Body of pancreas (tissue), 4 donors: ENCODE results near the gene OSER1. TPM values are rescaled to one million over a fixed set of nuclear protein-coding genes. Genes with fewer than 3 reads are reported as not detected.

ENCODE experiments used
- ATAC-seq: fragments of 150-250 bp; one replicate; pipeline ENCODE4 v1.9.1; 2016
- DNase-seq, 4 donors: peaks; one replicate each; pipeline ENCODE4 v3.0.0-alpha.2; 2019
- H3K27ac ChIP-seq, 4 donors: fragments of 200-600 bp; sonication (generic); 1 replicate in 3 of 4; 2 replicates in 1 of 4; pipeline versions ENCODE4 v1.5.1 to v1.6.1; 2016 to 2019; ENCODE audit warnings: mild to moderate bottlenecking in 1 of 4, mixed read lengths in 1 of 4, moderate library complexity in 1 of 4
- H3K27me3 ChIP-seq, 2 donors: fragments of 200-600 bp; sonication (generic); one replicate each; pipeline ENCODE4 v1.6.0; 2016; ENCODE audit warnings: mild to moderate bottlenecking in 1 of 2
- H3K36me3 ChIP-seq, 2 donors: fragments of 200-600 bp; sonication (generic); replicated peaks in 1 of 2; 2 replicates each; pipeline ENCODE4 v1.5.1; 2016; ENCODE audit warnings: low read depth in 2 of 2; ENCODE audit not compliant: insufficient read depth in 1 of 2
- H3K4me1 ChIP-seq: fragments of 200-600 bp; sonication (generic); one replicate; pipeline ENCODE4 v1.6.0; 2016
- H3K4me3 ChIP-seq, 2 donors: fragments of 200-600 bp; sonication (generic); 1 replicate in 1 of 2; 2 replicates in 1 of 2; pipeline ENCODE4 v1.5.1; 2016 to 2019
- H3K9me3 ChIP-seq, 3 donors: fragments of 200-600 bp; sonication (generic); 1 replicate in 2 of 3; 2 replicates in 1 of 3; pipeline ENCODE4 v1.5.1; 2016
- CTCF ChIP-seq, 7 experiments: fragments of 450-650 bp in 4 of 7; fragments of 200-600 bp in 3 of 7; sonication (generic) in 3 of 7; IDR thresholded peaks; one replicate each; pipeline ENCODE4 v1.5.1; 2016 to 2019; ENCODE audit warnings: antibody characterized with exemption in 7 of 7
- POLR2A ChIP-seq, 3 donors: fragments of 450-650 bp; IDR thresholded peaks; one replicate each; pipeline ENCODE4 v1.6.1; 2016; ENCODE audit warnings: antibody characterized with exemption in 3 of 3, mild to moderate bottlenecking in 2 of 3
- WGBS, 2 donors: methylation state at CpG; one replicate each; pipeline ENCODE4 v1.1.5; 2017; 5-methylcytosine and 5-hydroxymethylcytosine counted together
- intact Hi-C: fragments of 100-400 bp; cut with DNase I; formaldehyde crosslinking; loops from one replicate; pipeline ENCODE4 v1.15.1; 2023
- total RNA-seq, 2 donors: library from RNA; depleted of rRNA; stranded (reverse); fragments of >200 nt; gene quantifications; one replicate each; pipeline ENCODE4 v1.1.0, GENCODE V29; 2016

The OSER1 gene
- total RNA-seq, 2 donors from 2014 or later, result 2.0 to 17.1 TPM

- DNase-seq (no peak), ATAC-seq (no peak)
- TF ChIP-seq CTCF (IDR thresholded peaks at IDR 0.05) (no peak), POLR2A (IDR thresholded peaks at IDR 0.05) (no peak)
- intact Hi-C loops, result loop anchor here (5.0 to 10.0 kb wide), 2 partner anchors 85 to 393 kb away; no protein-coding TSS in a partner anchor
- Histone ChIP-seq H3K36me3 (no peaks in the 10 kb centered on the region), H3K4me1 (peaks cover 23% of the 10 kb centered on the region), H3K4me3 (no peak overlapping the region), H3K27ac (no peak overlapping the region), H3K9me3 (no peaks in the 10 kb centered on the region), H3K27me3 (no peaks in the 10 kb centered on the region)
- 94 to 97% methylated on average over 4 to 5 of the region's 5 CpGs for WGBS, 2 donors
These were observed 11.5 kb upstream of the OSER1 start for GRCh38 chr20:44222027-44222426.

GRCh38 chr20:44221368-44221954, 10.9 kb upstream of the OSER1 start:
- H3K4me1 ChIP-seq, result peaks cover 24% of the 10 kb centered on the region
- ATAC-seq (no peak), DNase-seq (no peak)
- no peak overlapping the region for H3K27ac ChIP-seq
- H3K4me3 ChIP-seq, result no peak overlapping the region
- no peak for TF ChIP-seq CTCF (IDR thresholded peaks at IDR 0.05)
- TF ChIP-seq POLR2A (IDR thresholded peaks at IDR 0.05), result no peak
- WGBS, 2 donors, result 83 to 96% methylated on average over 3 of the region's 3 CpGs
- H3K9me3 ChIP-seq, result no peaks in the 10 kb centered on the region
- no peaks in the 10 kb centered on the region for H3K27me3 ChIP-seq
- intact Hi-C loops, result loop anchor here (5.0 to 10.0 kb wide), 2 partner anchors 86 to 393 kb away; no protein-coding TSS in a partner anchor
- no peaks in the 10 kb centered on the region for H3K36me3 ChIP-seq

GRCh38 chr20:44219791-44220190, 9.2 kb upstream of the OSER1 start:
- 38% methylated on average over 6 of the region's 6 CpGs for WGBS, 2 donors
- intact Hi-C loops, result loop anchor here (5.0 to 10.0 kb wide), 4 partner anchors 88 to 395 kb away; no protein-coding TSS in a partner anchor

GRCh38 chr20:44219170-44219730, 8.7 kb upstream of the OSER1 start:
- Histone ChIP-seq H3K9me3 (no peaks in the 10 kb centered on the region), H3K4me1 (peaks cover 24% of the 10 kb centered on the region), H3K27ac (no peak overlapping the region), H3K4me3 (no peak overlapping the region), H3K27me3 (no peaks in the 10 kb centered on the region), H3K36me3 (no peaks in the 10 kb centered on the region)
- intact Hi-C loops, result loop anchor here (5.0 to 10.0 kb wide), 2 partner anchors 163 to 246 kb away; no protein-coding TSS in a partner anchor
- DNase-seq (no peak), ATAC-seq (no peak)
- WGBS, 2 donors, result 46 to 48% methylated on average over 5 of the region's 5 CpGs
- no peak for TF ChIP-seq POLR2A (IDR thresholded peaks at IDR 0.05)
- no peak for TF ChIP-seq CTCF (IDR thresholded peaks at IDR 0.05)

More at GRCh38 chr20:44219791-44220190, 9.2 kb upstream of the OSER1 start:
- Histone ChIP-seq H3K27me3 (no peaks in the 10 kb centered on the region), H3K27ac (no peak overlapping the region), H3K4me3 (no peak overlapping the region), H3K36me3 (no peaks in the 10 kb centered on the region), H3K4me1 (peaks cover 24% of the 10 kb centered on the region), H3K9me3 (no peaks in the 10 kb centered on the region)
- ATAC-seq (no peak), DNase-seq (peak in 3 of 4 donors; percentile 23 to 25 (median 23))
- TF ChIP-seq POLR2A (IDR thresholded peaks at IDR 0.05) (no peak), CTCF (IDR thresholded peaks at IDR 0.05) (no peak)
